Breast epithelium (tissue), 3 donors: Measurements from ENCODE around the gene SLC25A34.

Experiments used
- CTCF ChIP-seq, 3 donors: fragments of 450-650 bp; IDR thresholded peaks; one replicate each; pipeline ENCODE4 v1.5.1; 2016 to 2017; ENCODE audit warnings: antibody characterized with exemption in 3 of 3, mild to moderate bottlenecking in 3 of 3, moderate library complexity in 3 of 3
- POLR2A ChIP-seq: fragments of 450-650 bp; IDR thresholded peaks from one replicate; pipeline ENCODE4 v1.6.1; 2016; ENCODE audit warnings: antibody characterized with exemption, mild to moderate bottlenecking, moderate library complexity
- POLR2AphosphoS5 ChIP-seq, 3 donors: sonication (generic); formaldehyde crosslinking; IDR thresholded peaks; one replicate each; pipeline ENCODE4 v1.6.1; 2017; ENCODE audit warnings: antibody characterized with exemption in 3 of 3

- TF ChIP-seq CTCF (IDR thresholded peaks at IDR 0.05) (no peak), POLR2A (no peak), POLR2AphosphoS5 (IDR thresholded peaks at IDR 0.05) (no peak)
Observed at GRCh38 chr1:15767941-15768340, 31.9 kb downstream of the SLC25A34 start.
